Kasumi-1 (cell line): ENCODE data around the gene EIPR1.

Experiments used
- DNase-seq, 2 experiments: peaks; one replicate each; lab custom pipeline; 2025; lab: John Stamatoyannopoulos, UW

The EIPR1 gene

DNA sequence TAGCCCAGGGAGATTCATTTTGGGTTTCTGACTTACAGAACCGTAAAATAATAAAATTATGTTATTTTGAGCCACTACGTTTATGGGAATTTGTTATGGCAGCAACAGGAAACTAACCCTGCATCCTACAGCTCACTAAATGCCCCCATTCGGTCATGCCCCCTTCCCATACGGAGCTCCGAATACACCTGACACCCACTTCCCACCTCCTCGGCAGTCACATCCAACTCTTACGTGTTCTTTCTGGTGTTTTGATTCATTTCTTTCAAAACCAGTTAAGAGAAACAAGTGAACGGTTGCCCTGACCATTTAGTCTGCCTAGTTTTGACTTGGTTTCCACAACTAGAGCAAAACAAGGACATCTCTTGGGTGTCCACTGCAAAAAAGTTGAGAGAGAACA is 19.7 kb downstream of the EIPR1 start:
- DNase-seq: no peak

DNA sequence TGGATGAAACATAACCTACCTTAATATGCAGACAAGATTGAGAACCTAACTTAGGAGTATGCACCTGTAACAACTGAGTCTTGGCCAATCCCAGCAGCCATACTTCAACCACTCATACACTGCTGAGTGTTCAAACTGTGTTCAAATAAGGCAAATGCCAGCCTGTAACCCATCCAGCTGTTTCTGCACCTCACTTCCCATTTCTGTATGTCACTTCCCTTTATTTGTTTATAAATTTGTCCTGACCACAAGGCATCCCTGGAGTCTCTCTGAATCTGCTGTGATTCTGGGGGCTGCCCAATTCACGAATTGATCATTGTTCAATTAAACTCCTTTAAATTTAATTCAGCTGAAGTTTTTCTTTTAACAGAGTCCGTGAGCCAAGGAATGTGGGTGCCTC is 20.2 kb downstream of the EIPR1 start:
- DNase-seq: peak; percentile 70 to 83

DNA sequence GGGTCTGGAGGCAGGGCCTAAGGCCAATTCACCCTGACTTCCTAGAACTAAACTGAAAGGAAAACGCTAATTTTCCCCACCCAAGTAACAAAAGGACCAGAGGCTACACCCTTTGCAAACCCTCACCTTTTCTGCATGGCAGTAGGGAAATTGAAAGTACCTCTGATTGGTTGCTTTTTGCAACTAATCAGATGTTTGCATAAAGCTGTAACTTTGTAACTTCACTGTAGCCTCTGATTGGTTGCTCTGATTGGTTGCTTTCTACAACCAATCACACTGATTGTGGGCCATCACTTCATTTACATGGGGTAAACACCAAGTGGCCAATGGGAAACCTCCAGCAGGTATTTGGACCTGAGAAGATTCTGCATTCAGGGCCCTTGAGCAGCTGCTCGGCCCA is 20.8 kb downstream of the EIPR1 start:
- DNase-seq: no peak

DNA sequence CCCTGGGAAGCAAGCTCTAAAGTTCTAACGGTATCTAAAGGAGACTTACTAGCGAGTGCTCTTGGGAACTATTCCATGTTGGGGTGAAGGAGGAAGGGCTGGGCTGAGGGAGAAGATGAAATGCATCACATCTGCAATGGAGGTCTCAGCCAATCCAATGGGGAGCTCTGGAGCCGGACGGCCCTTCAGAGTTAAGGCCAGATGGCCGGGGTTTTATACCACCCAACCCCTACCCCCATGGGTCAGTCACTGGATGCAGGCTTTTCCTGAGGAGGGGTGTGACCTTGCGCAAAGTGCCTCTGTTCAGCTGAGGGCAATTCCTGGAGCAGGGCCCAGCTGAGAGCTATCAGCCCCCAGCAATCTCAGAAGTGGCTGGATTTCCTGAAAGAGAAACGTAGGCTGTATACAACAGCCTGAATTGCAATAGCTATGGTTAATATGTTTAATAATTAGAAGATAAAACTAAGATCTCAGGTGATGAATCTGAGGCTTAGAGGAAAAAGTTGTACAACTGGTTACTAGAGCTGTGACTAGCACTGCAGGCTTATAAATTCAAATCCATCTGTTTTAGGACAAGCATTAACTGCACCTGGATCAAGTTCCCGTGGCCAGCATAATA is 21.6 kb downstream of the EIPR1 start:
- no peak for DNase-seq

DNA sequence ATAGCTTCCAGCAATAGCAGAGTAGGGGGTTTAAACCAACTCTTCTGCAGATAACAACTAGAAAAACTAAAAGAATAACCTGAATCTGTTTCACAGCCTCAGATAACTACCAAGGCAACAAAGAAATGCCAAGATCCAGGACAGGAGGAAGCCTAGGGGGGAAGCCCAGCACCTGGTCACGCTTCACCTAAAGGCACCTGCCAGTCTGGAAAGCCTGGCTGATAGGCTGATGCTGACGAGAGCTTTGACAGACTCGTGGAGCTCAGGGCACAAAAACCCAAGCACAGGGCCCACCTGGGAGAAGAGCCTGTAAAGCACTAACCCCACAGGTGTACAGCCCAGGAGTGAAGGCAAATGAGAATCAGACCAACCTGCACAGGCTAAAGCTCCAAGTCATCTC is 22.6 kb downstream of the EIPR1 start:
- DNase-seq: no peak

DNA sequence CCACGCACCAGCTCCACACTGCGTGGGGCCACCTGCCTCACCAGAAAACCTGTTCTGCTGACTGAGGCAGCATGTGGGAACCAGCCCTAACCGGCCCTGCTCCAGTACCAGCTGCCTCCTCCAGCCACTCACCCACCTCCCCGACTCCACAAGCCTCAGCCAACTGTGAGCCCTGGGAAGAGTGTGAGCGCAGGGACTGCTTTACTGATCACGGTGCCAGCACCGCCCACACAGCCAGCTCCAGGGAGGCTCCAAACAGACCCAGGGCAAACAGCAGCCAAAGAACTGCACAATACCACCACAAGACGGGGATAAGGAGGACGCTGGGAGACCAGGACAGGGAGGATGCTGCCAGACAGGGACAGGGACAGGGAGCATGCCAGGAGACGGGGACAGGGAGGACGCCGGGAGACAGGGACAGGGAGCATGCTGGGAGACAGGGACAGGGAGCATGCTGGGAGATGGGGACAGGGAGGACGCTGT is 28.4 kb downstream of the EIPR1 start:
- no peak for DNase-seq

DNA sequence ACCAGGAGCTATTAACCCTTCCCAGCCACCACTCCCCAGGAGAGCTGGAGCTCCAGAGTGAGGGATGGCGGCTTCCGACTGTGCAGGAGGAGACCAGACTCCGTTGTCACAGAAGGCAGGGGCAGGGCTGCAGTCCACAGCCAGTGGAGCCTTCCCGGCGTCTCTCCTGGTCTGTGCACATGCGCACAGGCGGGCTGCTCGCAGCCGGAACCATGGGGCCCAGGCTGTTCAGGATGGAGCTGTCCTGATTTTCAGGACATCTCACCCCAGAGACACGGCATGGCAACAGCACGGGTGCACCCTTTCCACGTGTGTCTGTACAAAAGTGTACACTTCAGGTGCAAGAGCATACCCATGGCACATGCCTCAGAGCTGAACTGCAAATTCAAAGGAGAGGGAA is 28.9 kb downstream of the EIPR1 start:
- DNase-seq: no peak

DNA sequence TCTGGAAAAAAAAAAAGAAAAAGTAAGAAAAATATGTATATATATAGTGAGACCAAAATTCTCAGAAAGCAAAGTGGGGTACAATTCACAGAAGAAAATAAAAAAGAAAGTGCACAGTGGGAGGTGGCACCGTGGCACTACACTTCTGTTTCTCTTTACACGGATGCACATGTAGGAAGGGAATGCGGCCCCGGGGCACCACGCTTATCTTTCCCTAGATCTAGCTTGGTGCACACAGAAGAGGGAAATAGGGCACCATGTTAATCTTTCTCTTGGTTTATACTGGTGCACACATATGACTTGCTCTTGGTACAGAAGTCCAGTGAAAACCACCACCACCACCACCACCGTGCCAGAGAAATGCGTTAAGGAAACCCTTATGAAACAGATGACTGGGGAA is 32.0 kb downstream of the EIPR1 start:
- no peak for DNase-seq

DNA sequence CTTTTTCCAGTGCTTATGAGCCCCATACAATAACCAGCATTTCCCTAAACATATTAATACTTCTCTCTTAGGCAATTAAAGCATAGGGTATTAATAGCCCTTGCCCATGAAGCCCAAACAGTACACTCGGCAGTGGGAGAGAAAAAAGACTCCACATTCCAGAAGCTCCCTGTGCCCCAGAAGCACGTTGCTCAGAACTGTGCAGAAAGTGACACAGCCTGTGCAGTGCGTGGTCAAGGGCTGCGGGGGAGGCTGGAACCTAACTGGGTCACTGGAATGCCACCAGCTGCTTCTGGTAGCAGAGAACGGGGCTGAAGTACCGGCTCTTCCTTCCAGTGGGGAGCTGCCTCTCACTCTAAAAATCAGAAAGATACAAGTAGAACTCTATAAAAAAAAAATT is 32.7 kb downstream of the EIPR1 start:
- no peak for DNase-seq

DNA sequence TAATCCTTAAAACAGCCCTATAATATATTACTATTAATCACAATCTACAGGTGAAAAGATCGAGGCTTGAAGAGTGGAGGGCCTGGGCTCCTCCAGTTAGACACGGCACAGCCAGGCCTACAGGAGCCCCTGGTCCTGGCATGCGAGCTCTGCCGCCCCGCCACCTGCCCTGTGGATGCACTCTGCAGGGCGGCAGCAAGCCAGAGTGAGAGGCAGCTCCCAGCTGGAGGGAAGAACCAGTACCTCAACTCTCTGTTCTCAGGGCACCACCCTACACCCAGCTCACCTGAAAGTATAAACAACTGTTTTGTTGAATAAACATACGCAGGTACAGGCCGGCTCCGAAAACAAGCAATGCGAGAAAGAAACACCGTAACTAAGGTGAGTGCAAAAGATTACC is 34.6 kb downstream of the EIPR1 start:
- no peak for DNase-seq

DNA sequence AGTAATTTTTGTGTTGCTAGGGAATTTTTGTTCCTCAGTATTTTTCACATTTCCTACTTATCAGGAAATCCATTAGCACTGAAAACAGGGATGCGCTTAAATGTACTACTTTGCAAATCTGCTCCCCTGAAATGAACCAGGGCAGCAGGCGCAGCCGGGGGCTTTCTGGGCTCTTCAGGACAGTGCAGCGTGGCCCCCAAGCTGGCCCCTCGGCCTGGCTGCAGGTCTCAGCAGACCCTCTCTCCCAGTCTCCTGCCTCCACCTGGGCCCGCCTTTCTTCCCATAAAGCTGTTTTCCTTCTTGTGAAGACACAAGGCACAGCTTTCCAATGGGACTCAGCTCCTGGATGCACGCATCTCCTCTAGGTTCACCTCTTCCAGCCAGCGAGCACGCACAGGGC is 35.3 kb downstream of the EIPR1 start:
- DNase-seq: no peak

DNA sequence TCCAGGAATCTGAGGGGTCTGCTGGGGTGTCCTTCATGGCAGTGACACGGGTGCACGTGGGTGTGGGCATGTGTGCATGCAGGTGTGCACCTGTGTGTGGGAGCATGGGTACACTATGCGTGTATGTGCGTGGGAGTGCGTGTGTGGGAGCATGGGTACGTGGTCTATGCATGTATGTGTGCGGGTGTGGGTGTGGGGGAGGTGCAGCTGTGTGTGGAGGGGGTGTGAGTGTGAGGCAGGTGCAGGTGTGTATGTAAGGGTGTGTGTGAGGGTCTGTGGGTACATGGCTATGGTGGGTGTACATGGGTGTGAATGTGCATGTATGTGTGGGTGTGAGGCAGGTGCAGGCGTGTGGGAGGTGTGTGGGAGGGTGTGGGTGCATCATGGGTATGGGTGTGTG is 36.3 kb downstream of the EIPR1 start:
- DNase-seq: no peak

DNA sequence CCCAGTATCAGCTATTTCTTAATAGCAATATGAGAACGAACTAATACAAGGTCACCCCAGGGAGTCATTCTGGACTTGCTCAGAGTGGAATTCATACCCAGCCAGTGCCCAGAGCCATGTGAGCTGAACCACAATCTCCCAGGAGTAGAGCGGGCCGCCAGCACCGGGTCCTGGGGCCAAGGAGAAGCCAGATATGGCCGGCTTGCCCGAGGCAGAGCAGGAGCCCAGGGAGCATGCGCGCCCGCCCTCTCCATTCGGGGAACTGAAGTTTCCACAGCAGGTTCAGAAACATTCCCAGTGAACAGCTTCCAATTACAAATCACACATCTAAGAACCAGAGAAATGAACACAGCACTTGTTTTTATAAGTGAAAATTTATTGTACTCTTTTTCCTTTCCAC is 37.5 kb downstream of the EIPR1 start:
- no peak for DNase-seq

DNA sequence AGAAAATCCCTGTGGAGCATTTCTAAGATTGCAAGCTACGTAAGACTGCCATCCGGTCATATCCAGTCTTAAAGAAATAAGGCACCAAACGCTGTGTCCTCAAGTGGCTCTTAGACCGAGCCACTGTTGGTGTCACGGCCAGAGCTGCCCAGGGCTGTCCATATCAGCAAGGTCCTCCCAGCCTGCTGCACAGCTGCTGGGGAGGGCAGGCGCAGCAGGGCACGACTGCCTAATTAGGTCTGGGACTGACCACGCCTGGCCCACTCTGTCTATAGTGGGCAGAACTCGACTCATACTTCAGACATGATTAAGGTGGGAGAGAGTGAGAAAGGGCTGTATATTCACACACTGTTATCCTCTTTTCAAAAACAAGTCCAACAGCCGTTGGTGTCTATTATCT is 39.3 kb downstream of the EIPR1 start:
- no peak for DNase-seq

DNA sequence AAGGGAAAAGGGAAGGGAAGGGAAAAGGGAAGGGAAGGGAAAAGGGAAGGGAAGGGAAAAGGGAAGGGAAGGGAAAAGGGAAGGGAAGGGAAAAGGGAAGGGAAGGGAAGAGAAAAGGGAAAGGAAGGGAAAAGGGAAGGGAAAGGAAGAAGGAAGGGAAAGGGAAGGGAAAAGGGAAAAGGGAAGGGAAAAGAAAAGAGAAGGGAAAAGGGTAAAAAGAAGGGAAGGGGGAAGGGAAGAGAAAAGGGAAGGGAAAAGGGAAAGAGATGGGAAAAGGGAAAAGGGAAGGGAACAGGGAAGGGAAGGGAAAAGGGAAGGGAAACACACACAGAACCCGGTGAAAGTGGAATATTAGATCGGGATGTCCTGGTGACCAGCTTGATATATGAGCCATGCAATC is 40.8 kb downstream of the EIPR1 start:
- DNase-seq: no peak

DNA sequence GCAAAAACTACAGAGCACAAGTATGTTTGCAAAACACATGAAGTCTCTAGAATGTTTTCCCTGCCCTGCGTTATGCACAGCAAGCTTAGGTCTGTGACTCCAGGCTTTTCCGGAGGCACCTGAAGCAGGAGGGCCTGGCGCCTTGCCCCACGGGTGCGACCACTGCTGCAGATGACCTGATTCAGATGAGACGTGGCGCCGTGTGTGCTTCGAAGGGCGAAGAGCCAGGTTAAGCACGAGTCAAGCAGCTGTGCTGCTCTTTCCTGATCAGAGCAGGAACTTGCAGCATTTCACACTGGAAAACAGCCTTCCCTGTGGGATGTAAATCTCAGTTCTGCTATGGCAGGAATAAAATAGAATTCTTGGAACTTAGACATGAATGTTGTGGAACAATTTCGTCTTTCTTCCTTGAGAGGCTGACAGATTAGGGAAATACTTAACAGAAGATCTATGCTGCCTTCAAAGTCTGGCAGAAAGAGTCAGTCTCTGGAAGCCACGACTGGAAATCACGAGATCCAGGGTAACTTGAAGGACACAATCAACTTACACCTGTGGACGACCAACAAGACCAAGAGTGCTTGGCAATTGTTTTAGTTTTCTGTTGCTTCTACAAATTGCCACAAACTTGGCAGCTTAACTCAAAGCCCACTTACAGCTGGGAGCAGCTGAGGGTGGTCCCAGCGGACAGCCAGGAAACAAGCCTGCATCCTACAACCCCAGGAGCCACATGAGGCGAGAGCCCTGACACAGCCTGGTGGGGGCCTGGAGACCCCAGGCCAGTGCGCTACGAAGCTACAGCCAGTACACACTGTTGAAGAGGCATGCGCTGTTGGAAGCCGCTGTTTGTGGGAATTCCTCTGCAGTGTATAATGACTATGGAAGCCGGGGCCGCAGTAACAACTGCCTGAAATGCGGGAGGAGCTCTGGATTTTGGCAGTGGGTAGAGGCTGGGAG is 42.9 kb downstream of the EIPR1 start:
- no peak for DNase-seq

DNA sequence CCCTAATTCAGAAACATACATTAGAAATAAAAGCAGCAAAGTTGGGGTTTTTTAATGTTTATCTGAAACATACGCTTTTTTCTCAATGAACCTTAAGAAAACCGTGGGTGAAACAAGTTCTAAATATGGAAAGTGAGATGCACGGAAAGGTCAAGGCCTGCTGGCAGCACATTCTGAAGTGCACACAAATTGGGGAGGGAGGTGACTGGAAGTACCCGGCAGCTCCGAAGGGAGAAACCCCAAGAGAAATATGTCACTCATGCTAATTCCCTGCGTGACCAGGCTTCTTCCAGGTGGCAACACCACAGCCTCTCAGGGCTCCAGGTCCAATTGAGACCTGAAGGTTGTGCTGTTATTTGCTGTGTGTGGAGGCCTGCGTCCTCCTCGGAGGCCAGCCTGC is 45.5 kb downstream of the EIPR1 start:
- DNase-seq: no peak

DNA sequence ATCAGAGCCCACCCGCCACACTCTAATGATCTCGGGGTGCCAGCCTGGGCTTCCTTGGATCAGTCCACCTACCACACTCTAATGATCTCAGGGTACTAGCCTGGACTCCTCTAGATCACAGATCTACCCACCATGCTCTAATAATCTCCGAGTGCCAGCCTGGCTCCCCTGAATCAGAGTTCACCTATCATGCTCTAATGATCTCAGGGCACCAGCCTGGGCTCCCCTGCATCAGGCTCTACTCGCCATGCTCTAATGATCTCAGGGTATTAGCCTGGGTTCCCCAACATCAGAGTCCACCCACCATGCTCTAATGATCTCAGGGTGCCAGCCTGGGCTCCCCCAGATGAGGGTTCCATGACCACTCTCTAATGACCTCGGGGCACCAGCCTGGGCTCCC is 48.1 kb downstream of the EIPR1 start:
- no peak for DNase-seq

DNA sequence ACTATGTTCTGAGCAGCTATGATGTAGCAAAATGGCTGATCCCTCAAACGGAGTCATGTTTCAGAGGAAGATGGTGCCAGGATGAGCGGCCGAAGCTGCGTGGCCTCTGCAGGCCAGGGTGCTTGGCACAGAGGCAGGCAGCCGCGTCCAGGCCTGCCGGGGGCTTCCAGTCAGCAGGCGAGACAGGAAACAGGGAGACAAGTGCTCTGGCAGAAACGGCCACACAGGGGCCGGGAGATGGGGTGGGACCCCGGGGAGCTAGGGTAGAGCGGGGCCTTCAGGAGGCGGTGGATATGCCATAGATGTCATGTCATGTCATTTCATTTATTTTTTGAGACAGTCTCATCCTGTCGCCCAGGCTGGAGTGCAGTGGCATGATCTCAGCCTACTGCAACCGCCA is 50.7 kb downstream of the EIPR1 start:
- no peak for DNase-seq

DNA sequence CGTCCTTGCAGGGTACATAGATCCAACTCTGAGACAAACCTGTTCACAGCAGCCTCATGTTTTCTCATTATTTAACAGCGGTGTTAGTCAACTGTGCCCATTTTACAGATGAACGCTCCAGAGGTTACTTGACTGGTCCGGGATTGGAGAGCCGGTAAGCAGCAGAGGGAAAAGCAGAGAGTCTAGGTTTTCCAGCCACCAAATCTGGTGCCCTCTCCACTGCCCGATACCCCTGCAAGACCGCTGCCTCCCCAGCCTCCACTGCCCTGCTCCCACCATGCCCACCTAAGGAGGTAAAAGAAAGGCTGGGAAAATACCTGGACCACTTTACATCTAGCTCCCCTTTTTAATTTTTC is 51.5 kb downstream of the EIPR1 start:
- DNase-seq: no peak

DNA sequence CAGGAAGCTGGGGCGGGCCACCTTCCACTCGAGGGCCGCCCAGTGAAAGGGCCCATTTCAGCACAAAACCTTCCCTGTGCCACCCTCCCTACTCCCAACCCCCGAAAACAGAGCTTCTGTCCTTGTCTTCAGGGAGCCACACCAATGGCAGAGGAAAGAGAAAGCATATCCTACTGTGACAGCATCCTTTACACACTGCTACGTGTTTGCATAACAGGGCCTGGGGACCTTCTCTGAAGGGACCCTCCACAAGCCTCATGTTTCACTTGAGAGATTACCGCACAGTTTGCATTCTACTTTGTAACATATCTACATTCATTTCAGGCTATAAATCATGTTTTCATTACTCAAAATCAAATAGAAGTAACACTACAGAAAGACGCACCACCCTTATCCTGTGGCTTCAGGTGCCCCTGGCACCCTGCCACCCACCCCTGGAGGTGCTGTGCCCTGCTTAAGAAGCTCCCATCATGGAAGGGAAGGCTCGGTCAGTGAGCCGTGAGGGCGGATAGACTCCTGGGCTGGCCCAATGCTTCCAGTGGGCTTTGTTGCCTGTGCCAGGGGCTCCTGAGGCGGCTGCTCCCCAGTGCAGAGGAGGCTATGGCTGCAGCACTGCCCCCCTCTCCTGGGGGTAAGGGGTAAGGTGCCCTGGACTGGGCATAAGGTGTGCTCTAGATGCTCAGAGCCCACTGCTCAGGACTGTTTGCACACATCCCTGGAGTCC is 52.0 kb downstream of the EIPR1 start:
- no peak for DNase-seq

DNA sequence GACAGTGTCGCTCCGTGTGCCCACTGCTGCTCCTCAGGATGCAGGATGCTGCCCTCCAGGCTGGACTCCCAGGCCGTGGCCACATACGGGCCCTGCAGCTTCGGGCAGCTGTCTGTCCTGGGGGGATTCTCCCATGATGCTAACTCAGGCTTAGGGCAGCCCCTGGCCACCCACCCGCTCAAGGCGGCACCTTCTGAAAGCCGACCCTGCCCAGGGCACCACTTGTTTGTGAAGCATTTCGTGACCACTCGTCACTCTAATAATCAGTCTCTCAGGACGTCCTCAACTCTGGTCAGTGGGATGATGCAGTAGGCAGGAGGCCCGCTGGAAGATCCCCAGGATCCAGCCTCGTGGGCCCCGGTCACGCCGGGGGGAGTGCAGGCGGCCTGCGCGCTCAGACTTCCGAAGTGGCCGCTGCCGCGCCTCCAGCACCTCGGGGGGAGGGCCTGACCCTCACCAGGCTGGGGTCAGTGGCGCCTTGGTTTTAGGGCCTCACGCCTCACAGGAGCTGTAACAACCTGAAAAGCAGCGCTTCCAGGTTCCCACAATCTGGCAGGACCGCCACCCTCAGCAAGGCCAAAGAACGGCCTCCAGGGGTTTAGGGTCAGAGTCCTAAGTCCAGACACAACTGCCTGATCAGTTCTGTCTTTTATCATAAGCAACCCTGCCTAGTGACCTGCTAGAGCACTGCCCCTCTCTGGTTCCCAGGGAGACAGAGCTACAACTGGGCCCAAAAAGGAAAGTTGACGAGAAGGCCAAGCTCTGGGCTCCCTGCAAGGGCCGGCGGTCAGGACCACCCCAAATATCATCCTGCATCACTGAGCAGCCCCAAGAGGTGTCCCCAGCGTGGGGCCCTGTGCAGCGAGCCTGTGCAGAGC is 53.0 kb downstream of the EIPR1 start:
- no peak for DNase-seq
